Esophagus squamous epithelium (tissue), 4 donors: ENCODE measurements around the gene PLA2G4F.

Experiments
- POLR2A ChIP-seq, 4 donors: fragments of 450-650 bp; IDR thresholded peaks; one replicate each; pipeline ENCODE4 v1.6.1; 2017; ENCODE audit warnings: antibody characterized with exemption in 4 of 4, mild to moderate bottlenecking in 4 of 4, moderate library complexity in 3 of 4
- TF ChIP-seq, protein P1 (sequence below), 6 experiments: fragments of 450-650 bp in 4 of 6; fragments of 200-600 bp in 2 of 6; sonication (generic) in 2 of 6; IDR thresholded peaks; one replicate each; pipeline ENCODE4 v1.5.1; 2016 to 2019; ENCODE audit warnings: antibody characterized with exemption in 6 of 6, mild to moderate bottlenecking in 4 of 6, moderate library complexity in 4 of 6

GRCh38 chr15:42150219-42150970, 6.0 kb downstream of the PLA2G4F start:
- TF ChIP-seq, protein P1, sequence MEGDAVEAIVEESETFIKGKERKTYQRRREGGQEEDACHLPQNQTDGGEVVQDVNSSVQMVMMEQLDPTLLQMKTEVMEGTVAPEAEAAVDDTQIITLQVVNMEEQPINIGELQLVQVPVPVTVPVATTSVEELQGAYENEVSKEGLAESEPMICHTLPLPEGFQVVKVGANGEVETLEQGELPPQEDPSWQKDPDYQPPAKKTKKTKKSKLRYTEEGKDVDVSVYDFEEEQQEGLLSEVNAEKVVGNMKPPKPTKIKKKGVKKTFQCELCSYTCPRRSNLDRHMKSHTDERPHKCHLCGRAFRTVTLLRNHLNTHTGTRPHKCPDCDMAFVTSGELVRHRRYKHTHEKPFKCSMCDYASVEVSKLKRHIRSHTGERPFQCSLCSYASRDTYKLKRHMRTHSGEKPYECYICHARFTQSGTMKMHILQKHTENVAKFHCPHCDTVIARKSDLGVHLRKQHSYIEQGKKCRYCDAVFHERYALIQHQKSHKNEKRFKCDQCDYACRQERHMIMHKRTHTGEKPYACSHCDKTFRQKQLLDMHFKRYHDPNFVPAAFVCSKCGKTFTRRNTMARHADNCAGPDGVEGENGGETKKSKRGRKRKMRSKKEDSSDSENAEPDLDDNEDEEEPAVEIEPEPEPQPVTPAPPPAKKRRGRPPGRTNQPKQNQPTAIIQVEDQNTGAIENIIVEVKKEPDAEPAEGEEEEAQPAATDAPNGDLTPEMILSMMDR (IDR thresholded peaks at IDR 0.05): no peak
- no peak for TF ChIP-seq POLR2A (IDR thresholded peaks at IDR 0.05)
